ENCODE data around the gene SLC24A3.

SLC24A3 gene

GRCh38 chr20:19615629-19616028 is 403.2 kb downstream of the SLC24A3 start:
- DNase-seq (ENCODE audit: low spot score), result no peak
- TF ChIP-seq, protein P1, sequence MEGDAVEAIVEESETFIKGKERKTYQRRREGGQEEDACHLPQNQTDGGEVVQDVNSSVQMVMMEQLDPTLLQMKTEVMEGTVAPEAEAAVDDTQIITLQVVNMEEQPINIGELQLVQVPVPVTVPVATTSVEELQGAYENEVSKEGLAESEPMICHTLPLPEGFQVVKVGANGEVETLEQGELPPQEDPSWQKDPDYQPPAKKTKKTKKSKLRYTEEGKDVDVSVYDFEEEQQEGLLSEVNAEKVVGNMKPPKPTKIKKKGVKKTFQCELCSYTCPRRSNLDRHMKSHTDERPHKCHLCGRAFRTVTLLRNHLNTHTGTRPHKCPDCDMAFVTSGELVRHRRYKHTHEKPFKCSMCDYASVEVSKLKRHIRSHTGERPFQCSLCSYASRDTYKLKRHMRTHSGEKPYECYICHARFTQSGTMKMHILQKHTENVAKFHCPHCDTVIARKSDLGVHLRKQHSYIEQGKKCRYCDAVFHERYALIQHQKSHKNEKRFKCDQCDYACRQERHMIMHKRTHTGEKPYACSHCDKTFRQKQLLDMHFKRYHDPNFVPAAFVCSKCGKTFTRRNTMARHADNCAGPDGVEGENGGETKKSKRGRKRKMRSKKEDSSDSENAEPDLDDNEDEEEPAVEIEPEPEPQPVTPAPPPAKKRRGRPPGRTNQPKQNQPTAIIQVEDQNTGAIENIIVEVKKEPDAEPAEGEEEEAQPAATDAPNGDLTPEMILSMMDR (IDR thresholded peaks at IDR 0.05; ENCODE audit: borderline replicate concordance, control extremely low read depth, extremely low read depth, insufficient read depth, missing control alignments), result no peak
- in situ Hi-C loops (cut with MboI; ENCODE audit: low sequenced_read_pairs, unreplicated experiment), result no loop called here

GRCh38 chr20:19616081-19616480 is 403.6 kb downstream of the SLC24A3 start:
- in situ Hi-C loops (cut with MboI; ENCODE audit: low sequenced_read_pairs, unreplicated experiment), result no loop called here
- TF ChIP-seq, protein P1 (IDR thresholded peaks at IDR 0.05; ENCODE audit: borderline replicate concordance, control extremely low read depth, extremely low read depth, insufficient read depth, missing control alignments), result no peak
- DNase-seq (ENCODE audit: low spot score), result no peak

GRCh38 chr20:19616620-19617019 is 404.2 kb downstream of the SLC24A3 start:
- in situ Hi-C loops (cut with MboI; ENCODE audit: low sequenced_read_pairs, unreplicated experiment), result no loop called here
- no peak for DNase-seq (ENCODE audit: low spot score)
- TF ChIP-seq, protein P1 (IDR thresholded peaks at IDR 0.05; ENCODE audit: borderline replicate concordance, control extremely low read depth, extremely low read depth, insufficient read depth, missing control alignments), result no peak

DNA sequence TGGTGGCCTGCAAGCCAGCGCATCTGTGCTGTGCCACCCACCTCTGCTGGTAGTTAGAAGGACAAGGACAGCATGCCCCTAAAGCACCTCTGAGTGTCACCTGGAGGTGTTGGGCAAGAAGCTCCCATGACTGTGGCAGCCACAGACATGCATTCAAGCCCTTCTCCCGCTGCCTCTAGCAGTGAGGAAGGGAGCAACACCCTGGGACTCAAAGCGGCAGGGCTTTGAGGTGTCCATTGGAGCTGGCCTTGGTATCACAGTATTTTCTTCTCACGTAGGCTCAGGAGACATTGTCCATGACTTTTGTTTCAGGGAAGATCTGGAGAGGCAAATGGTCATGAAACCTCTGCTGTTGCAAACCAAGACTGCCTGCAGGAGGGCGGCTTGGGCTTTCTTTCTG is 404.8 kb downstream of the SLC24A3 start:
- DNase-seq (ENCODE audit: low spot score), result no peak
- TF ChIP-seq, protein P1 (IDR thresholded peaks at IDR 0.05; ENCODE audit: borderline replicate concordance, control extremely low read depth, extremely low read depth, insufficient read depth, missing control alignments), result no peak
- in situ Hi-C loops (cut with MboI; ENCODE audit: low sequenced_read_pairs, unreplicated experiment), result no loop called here

DNA sequence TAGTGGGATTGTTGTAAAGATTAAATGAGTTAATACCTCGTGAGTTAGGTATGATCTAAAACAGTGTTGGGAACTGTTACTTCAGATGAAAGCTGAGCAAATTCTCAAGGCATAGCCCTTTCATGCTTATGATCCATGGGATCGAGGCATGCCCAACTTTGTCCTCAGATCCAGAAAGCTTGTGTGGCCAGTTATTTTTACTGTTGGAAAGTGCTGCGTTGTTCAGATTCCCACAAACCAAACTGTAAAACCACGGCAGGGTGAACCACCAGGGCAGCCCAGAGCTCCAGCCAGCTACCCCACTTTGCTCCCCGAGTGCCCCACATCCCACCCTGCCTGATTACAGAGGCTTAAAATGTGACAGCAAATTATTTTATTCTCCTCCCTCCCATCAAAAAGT is 406.3 kb downstream of the SLC24A3 start:
- no peak for DNase-seq (ENCODE audit: low spot score)
- TF ChIP-seq, protein P1 (IDR thresholded peaks at IDR 0.05; ENCODE audit: borderline replicate concordance, control extremely low read depth, extremely low read depth, insufficient read depth, missing control alignments), result no peak
- in situ Hi-C loops (cut with MboI; ENCODE audit: low sequenced_read_pairs, unreplicated experiment), result no loop called here

GRCh38 chr20:19619904-19620430 is 407.5 kb downstream of the SLC24A3 start:
- TF ChIP-seq, protein P1 (IDR thresholded peaks at IDR 0.05; ENCODE audit: borderline replicate concordance, control extremely low read depth, extremely low read depth, insufficient read depth, missing control alignments), result no peak
- DNase-seq (ENCODE audit: low spot score), result no peak
- in situ Hi-C loops (cut with MboI; ENCODE audit: low sequenced_read_pairs, unreplicated experiment), result no loop called here
